SIG-M5 (cell line): ENCODE results near the gene AKAP6.
"Not testable (repeated sequence)": the region's sequence is repeated elsewhere in the genome, so short reads cannot be mapped to it uniquely, and the experiment has no call there.

Source experiments
- DNase-seq: peaks from one replicate; lab custom pipeline; 2025; lab: John Stamatoyannopoulos, UW

AKAP6 gene

GRCh38 chr14:32449648-32450047 lies 120.5 kb downstream of the AKAP6 start:
- no peak for DNase-seq

- no peak for DNase-seq
Observed at GRCh38 chr14:32450919-32451675, 122.0 kb downstream of the AKAP6 start.

DNA sequence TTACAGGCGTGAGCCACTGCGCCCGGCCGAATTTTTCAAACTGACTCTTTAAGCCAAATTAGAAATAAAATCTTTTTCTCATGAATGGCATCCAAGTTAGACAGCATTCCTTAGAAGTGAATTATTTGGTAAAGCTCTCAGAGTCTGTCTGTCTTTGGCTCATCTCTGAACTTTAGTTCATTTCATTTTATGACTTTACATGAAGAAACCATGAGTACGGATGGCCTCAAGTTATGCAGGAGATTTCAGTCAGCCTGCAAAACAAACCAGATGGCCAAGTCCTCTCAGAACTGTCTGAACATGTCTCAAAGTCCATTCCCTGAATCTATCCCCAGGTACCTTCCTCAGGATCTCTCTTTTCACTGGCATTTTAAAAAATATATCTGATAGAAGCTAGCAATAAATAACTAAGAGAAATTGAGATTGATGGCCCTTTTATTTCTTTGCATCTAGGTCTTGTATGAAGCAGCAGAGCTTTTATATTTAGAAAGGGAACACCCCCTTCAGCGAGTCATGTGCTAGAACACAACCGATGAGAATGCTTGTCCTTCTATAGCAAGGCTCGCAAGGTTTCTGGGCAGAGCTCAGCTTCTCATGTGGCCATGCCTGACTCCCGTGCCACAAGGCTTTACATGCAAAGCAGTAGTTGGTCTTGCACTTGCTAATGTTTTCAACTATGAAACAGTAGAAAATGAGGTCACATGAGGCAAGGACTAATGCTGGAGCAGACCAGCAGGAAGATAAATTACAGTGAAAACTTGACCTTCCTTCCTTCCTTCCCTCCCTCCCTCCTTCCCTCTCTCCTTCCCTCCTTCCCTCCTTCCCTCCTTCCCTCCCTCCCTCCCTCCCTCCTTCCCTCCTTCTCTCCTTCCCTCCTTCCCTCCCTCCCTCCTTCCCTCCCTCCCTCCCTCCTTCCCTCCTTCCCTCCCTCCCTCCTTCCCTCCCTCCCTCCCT lies 125.0 kb downstream of the AKAP6 start:
- no peak for DNase-seq

DNA sequence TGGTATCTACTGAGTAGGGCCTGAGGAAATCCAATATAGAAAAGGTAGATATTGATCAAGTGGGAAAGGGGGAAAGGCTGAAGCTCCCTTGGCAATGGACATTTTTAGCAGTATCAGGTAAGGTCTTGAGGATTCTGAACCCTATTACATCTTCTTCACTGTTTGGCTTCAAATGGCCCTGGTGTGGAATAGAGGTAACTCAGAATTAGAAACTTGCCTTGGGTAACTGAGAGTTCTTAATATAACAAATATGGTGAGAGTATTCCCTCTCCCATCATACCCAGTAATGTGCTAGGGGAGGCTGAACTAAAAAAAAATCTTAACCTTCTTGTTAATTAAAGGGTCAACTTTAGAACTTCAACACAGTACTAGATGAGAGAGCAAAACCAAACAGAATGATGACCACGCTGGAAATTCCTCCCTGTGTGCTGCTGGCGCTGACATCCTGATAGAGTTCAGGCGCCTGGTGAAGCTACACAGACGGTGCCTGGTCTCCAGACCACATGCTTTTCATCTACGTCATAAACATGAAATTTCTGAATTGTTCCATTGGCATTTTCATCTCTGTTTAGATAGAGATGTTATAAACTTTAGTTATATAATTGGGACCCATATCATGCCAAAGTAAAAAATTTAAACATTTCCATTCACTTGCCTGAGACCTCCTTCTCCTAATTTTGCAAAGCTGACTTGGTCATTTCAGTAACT lies 128.3 kb downstream of the AKAP6 start:
- no peak for DNase-seq

DNA sequence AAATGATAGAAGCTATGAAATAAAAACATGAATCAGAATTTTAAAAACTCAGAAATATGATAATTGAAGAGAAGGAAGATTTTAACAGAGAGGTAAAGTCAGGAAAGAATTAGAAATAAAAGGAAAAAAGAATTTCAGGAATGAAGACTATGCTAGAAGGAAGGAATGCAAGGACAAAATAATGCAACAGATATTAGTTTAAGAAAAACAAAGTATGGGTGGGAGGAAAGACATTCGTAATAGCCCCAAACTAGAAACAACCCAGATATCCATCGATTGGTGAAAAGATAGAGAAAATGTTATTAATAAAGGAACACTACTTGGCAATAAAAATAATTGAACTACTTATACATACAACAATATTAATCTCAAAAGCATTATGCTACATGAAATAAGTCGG lies 129.6 kb downstream of the AKAP6 start:
- no peak for DNase-seq

- DNase-seq = no peak
Observed at GRCh38 chr14:32460267-32460666, 131.2 kb downstream of the AKAP6 start.

- not testable (repeated sequence) for DNase-seq
Observed at GRCh38 chr14:32462553-32462952, 133.5 kb downstream of the AKAP6 start.

DNA sequence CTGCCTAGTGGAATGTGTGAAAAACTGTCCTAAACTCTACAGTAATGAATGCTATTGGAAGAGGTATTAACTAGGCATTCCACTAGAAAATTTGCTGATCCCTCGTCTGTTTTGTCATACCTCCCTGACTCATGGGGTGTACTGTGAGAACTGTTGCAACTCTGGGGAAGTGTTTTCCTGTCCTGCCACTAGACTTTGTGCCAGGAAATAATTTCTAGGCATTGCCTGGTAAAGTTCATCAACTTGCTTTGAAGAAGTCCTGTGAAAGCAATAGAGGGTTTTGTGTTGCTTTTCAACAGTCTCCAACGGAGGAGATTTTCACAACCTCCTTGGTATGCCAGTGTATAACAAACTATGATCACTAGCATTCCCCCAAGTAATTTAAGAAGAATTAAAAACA lies 139.9 kb downstream of the AKAP6 start:
- no peak for DNase-seq

GRCh38 chr14:32469388-32470160 lies 140.5 kb downstream of the AKAP6 start:
- no peak for DNase-seq

DNA sequence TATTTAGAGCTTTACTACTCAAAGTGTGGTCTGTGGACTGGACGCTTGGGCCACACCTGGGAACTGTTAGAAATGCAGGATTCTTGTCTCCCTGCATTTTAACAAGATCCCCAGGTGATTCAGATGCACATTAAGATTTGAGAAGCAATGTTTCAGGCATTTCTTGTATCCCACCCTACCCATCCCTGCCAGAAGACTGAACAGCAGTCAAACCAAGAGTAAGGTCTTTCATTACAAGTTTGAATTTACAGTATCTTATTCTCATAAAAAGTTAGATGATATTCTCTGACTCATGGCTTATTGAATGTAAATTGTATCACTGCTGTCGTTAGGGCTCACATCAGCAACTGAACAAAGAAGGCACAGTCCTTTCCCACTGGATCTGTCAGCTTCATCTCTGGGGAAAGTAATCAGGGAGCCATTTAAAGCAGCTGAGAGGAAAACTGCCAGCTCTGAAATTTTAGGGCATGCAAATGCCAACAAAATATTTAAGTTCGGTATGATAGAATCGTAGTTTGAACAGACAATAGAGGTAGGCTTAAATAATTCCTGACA lies 141.1 kb downstream of the AKAP6 start:
- DNase-seq = no peak

DNA sequence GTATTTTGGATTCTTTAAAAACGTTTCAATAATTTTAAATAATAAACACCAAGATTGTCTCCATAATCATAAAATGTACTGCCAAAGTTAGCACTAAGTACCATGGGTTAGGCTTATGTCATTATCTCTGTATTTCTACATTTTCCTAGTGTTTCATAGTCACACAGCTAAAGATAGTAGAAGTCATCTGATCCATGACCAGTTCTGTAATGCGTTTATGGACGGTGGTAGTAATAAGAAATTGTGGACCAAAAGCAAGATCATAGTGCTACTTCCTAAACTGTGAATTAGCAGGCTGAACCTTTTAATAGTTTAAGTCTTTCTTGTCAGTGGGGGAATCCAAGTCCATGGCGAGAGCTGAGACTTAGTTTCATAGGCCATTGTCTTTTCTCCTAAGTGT lies 142.1 kb downstream of the AKAP6 start:
- DNase-seq = no peak

DNA sequence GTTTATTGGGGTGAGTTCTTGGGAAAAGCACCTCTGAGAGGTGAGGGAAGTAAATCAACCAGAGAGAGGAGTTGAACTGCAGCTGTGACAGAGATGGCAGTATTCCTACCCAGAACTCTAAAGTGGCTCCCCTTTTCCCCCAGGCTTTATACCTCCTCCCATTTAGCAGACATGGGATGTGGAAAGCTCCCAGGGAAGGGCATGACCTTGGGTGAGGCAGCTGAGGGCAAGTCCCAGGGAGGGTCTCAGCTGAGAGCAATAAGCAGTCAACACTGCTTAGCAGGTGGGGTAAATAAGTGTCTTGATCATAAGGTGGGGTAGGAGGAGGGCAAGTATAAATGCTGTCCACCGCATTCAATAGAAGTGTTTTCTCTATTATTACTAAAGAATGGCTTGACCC lies 143.0 kb downstream of the AKAP6 start:
- no peak for DNase-seq

DNA sequence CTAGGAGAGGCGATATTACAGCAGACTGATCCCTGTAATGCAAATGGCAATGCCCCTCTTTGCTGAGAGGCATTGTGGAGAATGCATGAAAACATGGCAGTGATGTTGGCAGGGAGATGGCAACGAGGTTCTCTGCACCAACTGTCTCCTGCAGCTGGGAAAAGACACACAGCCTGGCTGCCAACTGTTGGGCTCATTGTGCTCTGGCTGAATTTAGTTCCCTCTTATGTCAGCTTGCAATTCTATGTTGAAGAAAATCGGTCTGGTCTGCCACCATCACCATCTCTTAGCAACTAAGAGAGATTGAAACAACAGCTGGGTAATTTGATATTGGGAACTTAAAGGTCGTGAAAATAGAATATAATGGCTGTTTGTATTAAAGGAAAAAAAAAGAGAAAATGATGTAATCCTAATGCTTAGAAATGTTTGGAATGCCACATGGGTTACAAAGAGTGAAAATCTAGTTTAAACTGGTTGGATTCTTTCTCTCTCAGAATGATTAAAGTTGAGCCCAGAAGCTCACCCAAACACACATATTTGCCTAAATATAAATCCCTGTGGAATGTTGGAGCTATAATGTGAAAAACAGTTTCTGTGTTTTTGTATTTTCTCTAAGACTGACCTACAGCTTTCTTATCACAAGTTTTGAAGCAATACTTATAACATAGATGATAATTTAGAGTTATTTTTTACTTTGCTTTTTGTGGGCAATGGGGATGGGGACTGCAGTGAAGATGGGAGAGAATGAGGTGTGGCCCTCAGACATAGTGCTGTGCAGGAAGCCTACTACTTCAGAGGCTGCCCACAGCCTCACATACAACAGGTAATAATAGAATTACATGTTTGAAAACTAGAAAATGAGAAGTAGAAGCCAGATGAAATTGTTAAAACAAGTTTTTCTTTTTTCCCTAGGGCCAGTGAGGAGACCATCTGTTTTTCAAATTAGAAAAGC lies 143.7 kb downstream of the AKAP6 start:
- no peak for DNase-seq

DNA sequence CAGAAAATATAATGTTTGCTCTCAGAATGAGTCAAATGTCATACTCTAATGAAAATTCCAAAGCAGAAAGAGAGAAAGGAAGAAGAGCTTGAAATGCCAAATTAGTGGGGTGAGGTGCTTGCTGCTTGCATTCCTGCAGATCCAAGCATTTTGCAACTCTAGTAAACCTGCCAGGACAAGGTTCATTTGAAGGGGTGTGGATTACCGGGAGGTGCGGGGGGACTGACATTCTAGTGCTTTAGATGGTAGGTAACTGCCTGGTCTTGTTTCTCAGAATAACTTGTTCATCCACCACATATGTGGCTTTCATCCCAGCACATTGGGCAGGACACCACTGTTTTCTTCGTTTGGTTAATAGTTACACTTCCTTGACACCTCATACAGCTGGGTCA lies 144.4 kb downstream of the AKAP6 start:
- DNase-seq = no peak

DNA sequence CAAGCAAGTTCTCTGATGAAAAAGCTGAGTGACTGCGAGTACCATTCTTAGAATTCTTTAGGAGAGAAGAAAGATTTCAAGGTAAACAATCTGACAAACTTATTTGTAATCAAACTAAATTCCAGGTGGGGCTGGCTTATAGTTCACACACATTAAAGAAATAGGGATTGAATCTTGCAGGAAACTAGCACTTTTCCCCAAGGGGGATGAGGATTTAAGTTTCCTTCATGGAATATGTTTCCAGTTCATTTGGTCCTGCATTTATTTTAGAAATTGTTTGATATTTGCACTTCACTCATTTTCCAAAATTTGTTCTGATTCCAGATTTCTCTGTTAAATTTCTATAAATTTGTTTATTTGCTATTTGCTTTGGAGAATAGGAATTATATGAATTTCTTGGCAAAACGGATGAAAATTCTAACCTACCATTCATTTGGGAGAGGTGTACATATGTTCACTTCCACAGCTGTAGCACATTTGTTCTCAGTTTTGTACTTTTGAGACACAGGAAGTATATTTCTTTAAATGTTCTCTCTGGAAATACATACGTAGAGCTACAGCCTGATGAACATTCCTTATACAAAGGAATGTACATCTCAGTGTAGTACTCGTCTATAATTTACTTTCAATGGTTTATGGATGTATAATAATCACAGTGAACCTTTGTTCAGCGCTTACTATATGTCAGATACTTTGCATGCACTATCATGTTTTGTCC lies 145.5 kb downstream of the AKAP6 start:
- no peak for DNase-seq

GRCh38 chr14:32476532-32476931 lies 147.4 kb downstream of the AKAP6 start:
- no peak for DNase-seq

DNA sequence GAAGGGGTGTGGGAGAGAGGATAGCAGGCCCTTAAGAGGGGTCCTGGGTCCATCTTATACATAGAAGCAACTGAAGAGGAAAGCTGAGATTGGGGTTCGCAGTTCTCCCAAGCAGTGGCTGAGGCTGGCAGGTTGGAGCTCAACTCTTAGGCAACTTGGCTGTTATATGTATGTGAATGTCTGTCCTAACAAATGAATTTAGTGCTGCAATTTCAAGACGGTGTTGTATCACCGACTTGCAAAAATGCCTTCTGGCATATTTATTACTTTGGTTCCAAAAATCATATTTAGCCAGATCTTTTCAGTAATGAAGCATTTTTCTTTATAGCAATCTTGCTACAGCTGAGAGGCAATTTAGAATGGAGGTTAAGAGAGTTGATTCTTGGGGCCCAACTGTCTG lies 148.3 kb downstream of the AKAP6 start:
- no peak for DNase-seq

- DNase-seq = no peak
Observed at GRCh38 chr14:32478050-32478449, 149.0 kb downstream of the AKAP6 start.

GRCh38 chr14:32480337-32480736 lies 151.2 kb downstream of the AKAP6 start:
- no peak for DNase-seq

DNA sequence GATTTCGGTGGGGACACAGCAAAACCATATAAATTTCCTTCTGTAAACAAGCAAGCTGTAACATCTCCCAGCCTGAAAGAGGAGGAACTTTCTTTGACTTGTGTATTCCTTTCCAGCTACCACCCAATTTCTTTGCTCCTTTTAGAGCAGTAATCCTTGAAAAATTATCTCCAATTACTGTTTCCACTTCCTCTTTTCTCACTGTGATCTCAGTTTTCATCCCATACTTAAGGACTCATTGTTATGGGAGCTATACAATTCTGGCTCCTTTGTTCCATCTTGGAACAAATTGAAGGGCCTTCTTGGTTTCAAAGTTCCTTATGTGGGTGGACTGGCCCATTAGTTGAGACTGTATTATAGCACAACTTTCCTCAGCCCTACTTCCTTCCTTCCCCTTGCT lies 152.6 kb downstream of the AKAP6 start:
- no peak for DNase-seq
